Upper lobe of left lung (tissue), 4 donors: ENCODE measurements around the gene UGT2A3.

Experiments used
- POLR2AphosphoS5 ChIP-seq, 2 donors: sonication (generic); formaldehyde crosslinking; IDR thresholded peaks; one replicate each; pipeline ENCODE4 v1.5.1; 2017; ENCODE audit warnings: antibody characterized with exemption in 2 of 2
- TF ChIP-seq, protein P1 (sequence below), 6 experiments: fragments of 450-650 bp in 4 of 6; fragments of 200-600 bp in 2 of 6; sonication (generic) in 2 of 6; IDR thresholded peaks; one replicate each; pipeline ENCODE4 v1.5.1; 2016 to 2019; ENCODE audit warnings: antibody characterized with exemption in 6 of 6

DNA sequence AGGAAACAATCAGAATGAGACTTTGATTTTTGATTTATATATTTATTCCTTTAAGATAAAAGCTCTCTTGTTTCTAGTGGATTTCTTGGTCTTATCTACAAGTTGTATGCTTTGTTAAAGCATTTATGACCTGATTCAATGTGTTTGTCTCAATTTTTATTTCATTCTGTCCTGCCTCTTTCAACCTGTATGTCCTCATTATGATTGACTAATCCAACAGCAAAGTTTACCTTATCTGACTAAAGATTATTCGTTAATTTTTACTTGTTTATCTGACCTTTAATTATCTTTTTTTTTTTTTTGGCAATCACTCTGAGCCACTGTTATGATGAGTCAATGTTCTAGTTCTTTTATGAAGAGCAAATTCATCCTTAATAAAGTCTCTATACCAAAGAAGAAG is 54.9 kb downstream of the UGT2A3 start:
- TF ChIP-seq, protein P1, sequence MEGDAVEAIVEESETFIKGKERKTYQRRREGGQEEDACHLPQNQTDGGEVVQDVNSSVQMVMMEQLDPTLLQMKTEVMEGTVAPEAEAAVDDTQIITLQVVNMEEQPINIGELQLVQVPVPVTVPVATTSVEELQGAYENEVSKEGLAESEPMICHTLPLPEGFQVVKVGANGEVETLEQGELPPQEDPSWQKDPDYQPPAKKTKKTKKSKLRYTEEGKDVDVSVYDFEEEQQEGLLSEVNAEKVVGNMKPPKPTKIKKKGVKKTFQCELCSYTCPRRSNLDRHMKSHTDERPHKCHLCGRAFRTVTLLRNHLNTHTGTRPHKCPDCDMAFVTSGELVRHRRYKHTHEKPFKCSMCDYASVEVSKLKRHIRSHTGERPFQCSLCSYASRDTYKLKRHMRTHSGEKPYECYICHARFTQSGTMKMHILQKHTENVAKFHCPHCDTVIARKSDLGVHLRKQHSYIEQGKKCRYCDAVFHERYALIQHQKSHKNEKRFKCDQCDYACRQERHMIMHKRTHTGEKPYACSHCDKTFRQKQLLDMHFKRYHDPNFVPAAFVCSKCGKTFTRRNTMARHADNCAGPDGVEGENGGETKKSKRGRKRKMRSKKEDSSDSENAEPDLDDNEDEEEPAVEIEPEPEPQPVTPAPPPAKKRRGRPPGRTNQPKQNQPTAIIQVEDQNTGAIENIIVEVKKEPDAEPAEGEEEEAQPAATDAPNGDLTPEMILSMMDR (IDR thresholded peaks at IDR 0.05) = no peak
- TF ChIP-seq POLR2AphosphoS5 (IDR thresholded peaks at IDR 0.05) = no peak
